DOHH2 (cell line): Measurements from ENCODE around the gene HDC.

Experiments used
- CTCF ChIP-seq: fragments of 200-600 bp; sonication (generic); IDR thresholded peaks from one replicate; pipeline ENCODE4 v1.5.1; 2014; ENCODE audit warnings: antibody characterized with exemption, mild to moderate bottlenecking, low read depth, low read length; ENCODE audit not compliant: poor library complexity, severe bottlenecking
- EZH2phosphoT487 ChIP-seq: fragments of 200-600 bp; sonication (generic); IDR thresholded peaks from 2 replicates; pipeline ENCODE4 v1.6.1; 2017; ENCODE audit warnings: borderline replicate concordance, mild to moderate bottlenecking, antibody characterized with exemption, low read length, moderate library complexity, mixed read lengths

GRCh38 chr15:50259276-50259675 lies 6.2 kb downstream of the HDC start:
- no peak for TF ChIP-seq CTCF
- no peak for TF ChIP-seq EZH2phosphoT487
